ENCODE results near the gene EIF3F. TPM values are rescaled to one million over a fixed set of nuclear protein-coding genes. Genes with fewer than 3 reads are reported as not detected.

EIF3F gene
- total and polyA plus RNA-seq, 2 of the 13 experiments (the other 11 are each of a cell fraction or from before 2014, with no cell fraction given) = 109 to 191 TPM

GRCh38 chr11:8005556-8005955 is 18.4 kb downstream of the EIF3F start (continued):
- TF ChIP-seq TRIM22 (IDR thresholded peaks at IDR 0.05) (no peak), ZNF441 (CRISPR knock-in tag; IDR thresholded peaks at IDR 0.05; ENCODE audit: borderline replicate concordance) (no peak)

- Histone ChIP-seq H2AFZ (ENCODE audit: low read length) (no peak overlapping the region), H3K27me3 (ENCODE audit: control insufficient read depth in 1 of 2, insufficient read depth in 2 of 2, low read length in 2 of 2) (no peaks in the 10 kb centered on the region), H4K20me1 (ENCODE audit: insufficient read depth, low read length) (no peaks in the 10 kb centered on the region), H3K27ac (ENCODE audit: extremely low read length, insufficient read depth, low read length) (no peak overlapping the region), H3K4me1 (ENCODE audit: insufficient read depth, low read length) (no peaks in the 10 kb centered on the region), H3K4me2 (ENCODE audit: low read depth, low read length) (no peak overlapping the region), H3K4me3 (replicated peaks in 1 of 3; ENCODE audit: insufficient read depth in 1 of 3, low read depth in 2 of 3, low read length in 3 of 3) (no peak overlapping the region), H3K9me3 (ENCODE audit: low read length) (no peaks in the 10 kb centered on the region), H3K79me2 (ENCODE audit: insufficient read depth, low read length) (no peaks in the 10 kb centered on the region), H3K9ac (ENCODE audit: insufficient read depth, low read depth, low read length) (no peak overlapping the region), H3K36me3 (replicated peaks in 1 of 2; ENCODE audit: control insufficient read depth in 1 of 2, insufficient read depth in 2 of 2, low read length in 2 of 2) (no peaks in the 10 kb centered on the region)
- in situ Hi-C loops (cut with HindIII; ENCODE audit: extremely low pct_ligation_motif_present, low pct_unique_long_range_greater_than_20kb) (loop anchor here (10.0 kb wide), 2 partner anchors 88 to 258 kb away; partner anchors contain the start of gene LMO1), intact Hi-C loops (cut with micrococcal nuclease; ENCODE audit: unreplicated experiment) (loop anchor here (1.0 kb wide), 3 partner anchors 64 to 93 kb away; no protein-coding TSS in a partner anchor)
- peak; percentile 88 for FAIRE-seq
- CTCF ChIA-PET (ENCODE audit: low intra/inter-chr PET ratio, low total read pairs) = interaction anchor here (1.2 to 3.0 kb wide), 5 partner anchors 26 to 94 kb away, joined by 3 to 20 read pairs (median 7); no protein-coding TSS in a partner anchor
- POLR2A ChIA-PET = interaction anchor here (1.0 to 1.5 kb wide), 2 partner anchors 19 to 93 kb away, joined by 3 to 4 read pairs; partner anchors contain the start of gene EIF3F
- peak; percentile 63 for DNase-seq (ENCODE audit: low spot score)
- peak; percentile 95 for ATAC-seq
- no TSS peak for BruUV-seq (replicated peaks)
- TF ChIP-seq ZSCAN29 (CRISPR knock-in tag; conservative IDR thresholded peaks at IDR 0.05) = no peak
- TF ChIP-seq HNF4A (CRISPR knock-in tag; IDR thresholded peaks at IDR 0.05) = peak; percentile 33
- TF ChIP-seq CTCF (CRISPR knock-in tag; IDR thresholded peaks at IDR 0.05) = peak; percentile 93
- TF ChIP-seq SSRP1 (CRISPR knock-in tag; IDR thresholded peaks at IDR 0.05) = no peak
- peak; percentile 27; the same call in 1 of the 2 replicates for TF ChIP-seq YEATS2 (CRISPR knock-in tag; IDR thresholded peaks at IDR 0.05; ENCODE audit: borderline replicate concordance)
- TF ChIP-seq CENPBD1 (CRISPR knock-in tag; IDR thresholded peaks at IDR 0.05; ENCODE audit: borderline replicate concordance, low read depth) = no peak
- 0 out of 2 replicates have a peak, but pooled peaks have one; percentile 30 for TF ChIP-seq NR2F6 (IDR thresholded peaks at IDR 0.05)
- TF ChIP-seq NR2F6 (CRISPR knock-in tag; IDR thresholded peaks at IDR 0.05) = peak; percentile 56; the same call in 1 of the 2 replicates
- no peak for TF ChIP-seq NR2C2 (CRISPR knock-in tag; IDR thresholded peaks at IDR 0.05; ENCODE audit: borderline replicate concordance)
- TF ChIP-seq ETS1 (CRISPR knock-in tag; IDR thresholded peaks at IDR 0.05) = no peak
- TF ChIP-seq ZNF766 (CRISPR knock-in tag; IDR thresholded peaks at IDR 0.05; ENCODE audit: borderline replicate concordance) = no peak
- peak; percentile 79 for TF ChIP-seq RAD21 (CRISPR knock-in tag; IDR thresholded peaks at IDR 0.05)
- TF ChIP-seq BRCA1 (CRISPR knock-in tag; IDR thresholded peaks at IDR 0.05) = no peak
- no peak for TF ChIP-seq MAFG (CRISPR knock-in tag; IDR thresholded peaks at IDR 0.05)
- no peak for TF ChIP-seq HIC2 (CRISPR knock-in tag; IDR thresholded peaks at IDR 0.05; ENCODE audit: low read depth)
Observed at GRCh38 chr11:8006349-8006977, 19.3 kb downstream of the EIF3F start.

Measured in HepG2 (cell line).